GM19468 (cell line): Measurements from ENCODE around the gene PNPLA6.

Experiments
- ATAC-seq: cut with Tn5 transposase; IDR thresholded peaks from one replicate; pipeline ENCODE4 v1.9.1; 2021; ENCODE audit warnings: mild to moderate bottlenecking, moderate library complexity, moderate number of reproducible peaks; ENCODE audit not compliant: unreplicated experiment; ENCODE audit errors: extremely low read depth

Gene PNPLA6

GRCh38 chr19:7515110-7515644 lies 20.3 kb upstream of the PNPLA6 start:
- no peak for ATAC-seq

DNA sequence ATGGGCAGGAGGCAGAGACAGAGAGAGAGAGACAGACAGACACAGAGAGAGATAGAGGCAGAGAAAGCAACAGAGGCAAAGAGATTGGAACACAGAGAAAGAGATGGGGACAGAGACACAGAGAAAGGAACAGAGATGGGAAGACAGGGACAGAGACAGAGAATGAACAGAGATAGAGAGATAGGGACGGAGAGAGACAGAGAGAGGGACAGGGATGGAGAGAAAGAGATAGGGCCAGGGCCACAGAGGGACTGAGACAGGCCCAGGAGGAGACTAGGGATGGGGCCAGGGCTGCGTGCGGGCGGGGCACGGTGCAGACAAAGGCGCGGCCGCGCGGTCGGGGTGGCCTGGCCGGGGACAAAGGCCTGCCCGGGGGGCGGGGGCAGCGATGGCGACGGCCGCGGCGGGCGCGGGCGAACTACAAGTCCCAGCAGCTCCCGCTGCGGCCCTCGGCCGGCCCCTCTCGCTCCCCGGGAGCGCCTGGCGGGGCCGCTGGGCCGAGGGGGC lies 19.8 kb upstream of the PNPLA6 start, which contains the start of gene ZNF358:
TSS of gene ZNF358 (plus strand) at position 459 of the 507 bp plus-strand sequence. CDS start 3,140 bp downstream, outside the sequence.
- ATAC-seq, result no peak

GRCh38 chr19:7516333-7516732 lies 19.2 kb upstream of the PNPLA6 start:
- ATAC-seq, result no peak

- no peak for ATAC-seq
Measured at GRCh38 chr19:7516878-7517277, 18.6 kb upstream of the PNPLA6 start.

DNA sequence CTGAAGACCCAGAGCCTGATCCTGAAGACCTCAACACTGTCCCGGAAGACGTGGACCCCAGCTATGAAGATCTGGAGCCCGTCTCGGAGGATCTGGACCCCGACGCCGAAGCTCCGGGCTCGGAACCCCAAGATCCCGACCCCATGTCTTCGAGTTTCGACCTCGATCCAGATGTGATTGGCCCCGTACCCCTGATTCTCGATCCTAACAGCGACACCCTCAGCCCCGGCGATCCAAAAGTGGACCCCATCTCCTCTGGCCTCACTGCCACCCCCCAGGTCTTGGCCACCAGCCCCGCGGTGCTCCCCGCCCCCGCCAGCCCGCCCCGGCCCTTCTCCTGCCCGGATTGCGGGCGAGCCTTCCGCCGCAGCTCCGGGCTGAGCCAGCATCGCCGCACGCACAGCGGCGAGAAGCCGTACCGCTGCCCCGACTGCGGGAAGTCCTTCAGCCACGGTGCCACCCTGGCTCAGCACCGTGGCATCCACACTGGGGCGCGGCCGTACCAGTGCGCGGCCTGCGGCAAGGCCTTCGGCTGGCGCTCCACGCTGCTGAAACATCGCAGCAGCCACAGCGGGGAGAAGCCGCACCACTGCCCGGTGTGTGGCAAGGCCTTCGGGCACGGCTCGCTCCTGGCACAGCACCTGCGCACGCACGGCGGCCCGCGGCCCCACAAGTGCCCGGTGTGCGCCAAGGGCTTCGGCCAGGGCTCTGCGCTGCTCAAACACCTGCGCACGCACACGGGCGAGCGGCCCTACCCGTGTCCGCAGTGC lies 16.0 kb upstream of the PNPLA6 start:
- ATAC-seq, result no peak

- ATAC-seq, result no peak
Measured at GRCh38 chr19:7520131-7521051, 15.1 kb upstream of the PNPLA6 start.

GRCh38 chr19:7521551-7522071 lies 13.9 kb upstream of the PNPLA6 start:
- ATAC-seq, result no peak

DNA sequence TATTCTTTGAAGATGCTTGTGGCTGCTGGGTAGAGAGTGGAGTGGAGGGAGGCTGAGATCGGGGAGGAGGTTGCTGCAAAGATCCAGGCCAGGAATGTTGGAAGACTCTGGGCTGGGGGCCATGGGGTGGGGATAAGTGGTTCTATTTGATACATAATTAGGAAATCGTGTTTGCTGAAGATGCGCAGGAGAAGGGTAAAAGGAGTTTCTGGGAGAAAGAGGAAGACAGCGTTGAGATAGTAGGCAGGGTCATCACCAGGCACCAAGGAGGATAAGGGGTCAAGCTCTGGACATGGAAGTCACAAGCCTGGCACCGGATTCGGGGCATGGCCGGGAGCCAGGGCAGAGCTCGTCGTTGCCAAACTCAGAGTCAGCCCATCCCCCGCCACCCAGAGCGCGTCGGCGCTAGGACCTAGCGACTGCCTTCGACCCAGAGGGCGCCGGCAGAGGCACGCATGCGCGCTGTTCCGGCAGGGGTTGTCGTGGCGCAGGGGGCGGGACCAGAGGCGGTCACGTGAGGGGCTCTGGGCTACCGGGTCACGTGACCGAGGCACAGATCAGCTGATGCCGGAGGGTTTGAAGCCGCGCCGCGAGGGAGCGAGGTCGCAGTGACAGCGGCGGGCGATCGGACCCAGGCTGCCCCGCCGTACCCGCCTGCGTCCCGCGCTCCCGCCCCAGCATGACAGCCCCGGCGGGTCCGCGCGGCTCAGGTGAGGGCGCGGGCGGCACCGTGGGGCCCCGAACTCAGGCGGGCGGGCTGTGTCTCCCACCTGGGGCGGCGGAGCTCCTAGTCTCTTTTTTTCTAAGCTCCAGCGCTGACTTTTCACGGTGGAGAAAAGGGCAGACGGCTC lies 13.2 kb upstream of the PNPLA6 start, which contains the start of gene MCOLN1:
TSS of gene MCOLN1 (plus strand) at position 553 of the 851 bp plus-strand sequence. CDS start at position 680, 127 bp downstream.
- peak; percentile 65 for ATAC-seq

DNA sequence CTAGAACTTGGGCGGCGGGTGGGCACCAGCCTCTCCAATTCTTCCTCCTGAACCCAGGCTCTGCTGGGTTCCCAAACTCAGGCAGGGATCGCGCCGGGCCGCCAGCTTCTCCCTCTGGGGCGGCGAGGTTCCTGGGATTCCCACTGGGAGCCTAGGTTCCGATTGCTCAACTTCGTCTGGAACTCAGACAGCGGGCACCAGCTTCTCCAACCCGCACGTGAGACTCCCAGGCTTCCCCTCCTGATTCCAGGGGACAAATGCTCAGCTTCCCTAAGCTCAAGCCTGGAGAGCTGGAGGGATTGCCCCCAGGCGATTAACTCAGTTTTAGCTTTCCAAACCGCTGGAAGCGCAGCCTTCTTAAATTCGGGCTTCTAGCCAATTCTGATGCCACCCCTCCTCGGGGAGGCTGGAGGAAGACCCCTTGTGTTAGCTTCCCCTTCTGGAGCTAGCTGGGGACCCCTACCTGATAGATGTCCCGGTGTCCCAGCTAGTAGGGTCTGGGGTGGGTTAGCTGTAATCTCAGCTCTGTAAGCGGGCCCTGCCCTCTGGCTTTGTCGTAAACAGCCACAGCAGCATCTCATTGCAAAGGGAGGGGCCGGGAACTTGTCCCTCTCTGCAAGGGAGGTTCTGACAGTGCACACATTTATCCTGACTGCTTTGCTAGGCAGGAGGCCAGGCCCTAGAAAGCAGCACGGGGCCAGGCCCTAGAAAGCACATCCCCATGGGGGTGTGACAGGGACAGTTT lies 12.4 kb upstream of the PNPLA6 start:
- no peak for ATAC-seq

- ATAC-seq, result no peak
Measured at GRCh38 chr19:7524523-7524922, 11.0 kb upstream of the PNPLA6 start.

DNA sequence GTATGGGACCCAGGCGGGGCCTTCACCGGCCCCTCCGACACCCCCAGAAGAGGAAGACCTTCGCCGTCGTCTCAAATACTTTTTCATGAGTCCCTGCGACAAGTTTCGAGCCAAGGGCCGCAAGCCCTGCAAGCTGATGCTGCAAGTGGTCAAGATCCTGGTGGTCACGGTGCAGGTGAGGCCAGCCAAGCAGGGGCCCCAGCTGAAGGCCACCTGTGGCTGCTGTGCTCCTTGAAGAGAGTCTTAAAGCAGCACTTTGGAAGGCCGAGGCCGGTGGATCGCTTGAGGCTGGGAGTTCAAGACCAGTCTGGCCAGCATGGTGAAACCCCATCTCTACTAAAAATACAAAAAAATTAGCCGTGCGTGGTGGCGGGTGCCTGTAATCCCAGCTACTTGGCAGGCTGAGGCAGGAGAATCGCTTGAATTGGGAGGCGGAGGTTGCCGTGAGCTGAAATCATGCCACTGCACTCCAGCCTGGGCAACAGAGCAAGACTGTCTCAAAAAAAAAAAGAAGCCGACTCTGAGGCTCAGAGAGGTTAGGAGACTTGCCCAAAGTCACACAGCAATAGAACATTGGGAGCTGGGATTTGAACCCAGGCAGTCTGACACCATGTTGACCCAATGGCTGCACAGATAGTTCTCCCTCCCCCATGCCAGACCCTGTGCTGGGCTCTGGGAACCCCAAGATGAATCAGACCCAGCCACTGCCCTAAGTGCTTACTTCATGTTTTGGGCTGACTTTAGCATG lies 10.4 kb upstream of the PNPLA6 start:
- no peak for ATAC-seq

DNA sequence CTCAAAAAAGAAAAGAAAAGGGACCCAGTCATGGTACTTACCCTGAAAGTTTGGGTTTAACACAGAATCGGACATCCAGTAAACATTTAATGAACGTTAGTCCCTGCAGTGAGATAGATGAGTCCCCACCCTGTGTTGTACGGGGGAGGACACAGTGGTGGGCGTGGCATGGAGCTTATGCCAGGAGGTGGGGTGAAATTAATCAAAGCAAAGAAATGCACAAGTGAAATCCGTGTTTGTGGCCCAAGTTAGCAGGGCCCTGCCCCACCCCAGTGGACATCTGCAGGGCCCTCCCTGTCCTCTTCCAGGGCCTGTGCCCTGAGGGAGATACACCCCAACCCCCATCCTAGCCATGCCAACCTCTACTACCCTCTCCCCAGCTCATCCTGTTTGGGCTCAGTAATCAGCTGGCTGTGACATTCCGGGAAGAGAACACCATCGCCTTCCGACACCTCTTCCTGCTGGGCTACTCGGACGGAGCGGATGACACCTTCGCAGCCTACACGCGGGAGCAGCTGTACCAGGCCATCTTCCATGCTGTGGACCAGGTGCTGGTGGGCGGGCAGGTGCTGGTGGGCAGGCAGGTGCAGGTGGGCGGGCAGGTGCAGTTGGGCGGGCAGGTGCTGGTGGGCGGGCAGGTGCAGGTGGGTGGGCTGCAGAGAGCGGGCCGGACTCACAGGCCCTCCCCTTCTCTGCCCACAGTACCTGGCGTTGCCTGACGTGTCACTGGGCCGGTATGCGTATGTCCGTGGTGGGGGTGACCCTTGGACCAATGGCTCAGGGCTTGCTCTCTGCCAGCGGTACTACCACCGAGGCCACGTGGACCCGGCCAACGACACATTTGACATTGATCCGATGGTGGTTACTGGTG lies 9.2 kb upstream of the PNPLA6 start:
- no peak for ATAC-seq

- no peak for ATAC-seq
Measured at GRCh38 chr19:7527516-7528191, 7.9 kb upstream of the PNPLA6 start.

GRCh38 chr19:7528192-7528519 lies 7.4 kb upstream of the PNPLA6 start:
- ATAC-seq, result no peak

GRCh38 chr19:7528522-7529245 lies 6.8 kb upstream of the PNPLA6 start:
- ATAC-seq, result no peak

GRCh38 chr19:7529246-7529600 lies 6.3 kb upstream of the PNPLA6 start:
- no peak for ATAC-seq
